ENCODE data around the gene USO1.

GRCh38 chr4:75819121-75819520 is 94.7 kb downstream of the USO1 start:
- TF ChIP-seq POLR2A (IDR thresholded peaks at IDR 0.05; ENCODE audit: low read depth, low read length) (no peak), CTCF (IDR thresholded peaks at IDR 0.05; ENCODE audit: extremely low read depth in 1 of 2, insufficient read depth in 1 of 2, low read depth in 1 of 2, low read length in 2 of 2) (no peak), MYC (IDR thresholded peaks at IDR 0.05; ENCODE audit: low read depth, low read length) (no peak), POLR2AphosphoS5 (IDR thresholded peaks at IDR 0.05; ENCODE audit: insufficient read depth, low read depth, low read length) (no peak), FOS (IDR thresholded peaks at IDR 0.05; ENCODE audit: borderline replicate concordance, insufficient read depth, low read length) (no peak)
